NCI-H1417 (cell line): ENCODE results near the gene TMEM8B.
"Not testable (repeated sequence)": the region's sequence is repeated elsewhere in the genome, so short reads cannot be mapped to it uniquely, and the experiment has no call there.

Experiments
- DNase-seq, 3 experiments: peaks; one replicate each; lab custom pipeline; 2025; lab: John Stamatoyannopoulos, UW

Gene TMEM8B

GRCh38 chr9:35906923-35907699 is 78.1 kb downstream of the TMEM8B start:
- DNase-seq: no peak

- peak; percentile 7 to 33 (median 24) for DNase-seq
Observed at GRCh38 chr9:35907711-35908503, 78.9 kb downstream of the TMEM8B start.

- DNase-seq: no peak
Observed at GRCh38 chr9:35908504-35909125, 79.6 kb downstream of the TMEM8B start.

GRCh38 chr9:35909274-35909673 is 80.2 kb downstream of the TMEM8B start, which contains the start of gene SPAAR:
Gene SPAAR (plus strand): TSS chr9:35909490. CDS start chr9:35910464, 974 bp downstream.
- DNase-seq: no peak

- DNase-seq: no peak
Observed at GRCh38 chr9:35909687-35910612, 80.9 kb downstream of the TMEM8B start.

- DNase-seq: peak in 1 of 3 experiments; percentile 9
Observed at GRCh38 chr9:35910613-35911359, 81.8 kb downstream of the TMEM8B start.

GRCh38 chr9:35911690-35912089 is 82.7 kb downstream of the TMEM8B start:
- DNase-seq: no peak

GRCh38 chr9:35912791-35913400 is 83.9 kb downstream of the TMEM8B start:
- no peak for DNase-seq

- DNase-seq: not testable (repeated sequence)
Observed at GRCh38 chr9:35913429-35913828, 84.4 kb downstream of the TMEM8B start.

- no peak for DNase-seq
Observed at GRCh38 chr9:35914301-35914807, 85.3 kb downstream of the TMEM8B start.
